ENCODE measurements around the gene EVI2A. TPM values are rescaled to one million over a fixed set of nuclear protein-coding genes. Genes with fewer than 3 reads are reported as not detected.

The EVI2A gene
- total and polyA plus RNA-seq, 2 of the 13 experiments (the other 11 are each of a cell fraction or from before 2014, with no cell fraction given): not detected

DNA sequence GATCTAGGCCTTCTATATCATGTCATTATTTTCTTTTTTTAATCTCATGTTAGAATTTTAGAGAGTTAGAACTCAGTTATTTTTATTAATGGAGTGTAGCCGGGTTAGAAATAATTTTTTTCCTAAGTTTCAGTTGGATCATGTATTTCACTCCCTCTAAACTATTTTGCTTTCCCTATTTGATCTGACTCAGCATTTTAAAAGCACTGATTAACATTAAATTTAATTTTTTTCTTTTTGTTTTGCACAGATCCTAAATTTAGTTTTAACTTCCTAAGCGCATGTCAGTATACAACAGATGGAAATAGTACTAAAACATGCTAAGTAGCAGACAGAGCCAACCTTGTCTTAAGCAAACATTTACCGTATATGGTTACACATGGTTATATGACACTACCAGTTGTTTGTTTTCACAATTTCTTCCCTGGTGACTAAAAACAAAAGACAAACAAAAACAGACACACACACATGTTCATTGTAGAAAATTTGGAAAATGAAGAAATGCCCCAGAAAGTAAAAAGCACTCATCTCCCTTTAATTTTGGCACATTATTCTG is 36.5 kb upstream of the EVI2A start:
- WGBS (ENCODE audit: low lambda C conversion rate): 95% methylated on average over 3 of the region's 3 CpGs
- no peaks in the 10 kb centered on the region for H4K20me1 ChIP-seq (ENCODE audit: insufficient read depth, low read length)
- H3K9ac ChIP-seq (ENCODE audit: insufficient read depth, low read depth, low read length): no peak overlapping the region
- intact Hi-C loops (cut with micrococcal nuclease; ENCODE audit: unreplicated experiment) (no loop called here), in situ Hi-C loops (cut with HindIII; ENCODE audit: extremely low pct_ligation_motif_present, low pct_unique_long_range_greater_than_20kb) (no loop called here)
- ATAC-seq: no peak
- BruUV-seq (replicated peaks): no TSS peak
- H3K79me2 ChIP-seq (ENCODE audit: insufficient read depth, low read length): no peaks in the 10 kb centered on the region
- H3K27ac ChIP-seq (ENCODE audit: extremely low read length, insufficient read depth, low read length): no peak overlapping the region
- no peaks in the 10 kb centered on the region for H3K27me3 ChIP-seq (ENCODE audit: control insufficient read depth in 1 of 2, insufficient read depth in 2 of 2, low read length in 2 of 2)
- TF ChIP-seq SSRP1 (CRISPR knock-in tag; IDR thresholded peaks at IDR 0.05) (no peak), NR2F1 (CRISPR knock-in tag; IDR thresholded peaks at IDR 0.05) (no peak), MAFK (conservative IDR thresholded peaks at IDR 0.05 in 1 of 2, IDR thresholded peaks at IDR 0.05 in 1 of 2; ENCODE audit: low read length in 2 of 2) (peak; percentile 78 to 94), ZSCAN21 (CRISPR knock-in tag; IDR thresholded peaks at IDR 0.05; ENCODE audit: borderline replicate concordance) (no peak), ZNF672 (CRISPR knock-in tag; IDR thresholded peaks at IDR 0.05) (no peak), MAFF (IDR thresholded peaks at IDR 0.05; ENCODE audit: low read depth, low read length) (peak; percentile 87), PAWR (CRISPR knock-in tag; IDR thresholded peaks at IDR 0.05; ENCODE audit: borderline replicate concordance) (no peak)
- CTCF ChIA-PET (ENCODE audit: low intra/inter-chr PET ratio, low total read pairs): no interaction called here
- H3K36me3 ChIP-seq (replicated peaks in 1 of 2; ENCODE audit: control insufficient read depth in 1 of 2, insufficient read depth in 2 of 2, low read length in 2 of 2): peaks cover 7 to 39% of the 10 kb centered on the region in 2 experiments
- H2AFZ ChIP-seq (ENCODE audit: low read length): no peak overlapping the region
- H3K9me3 ChIP-seq (ENCODE audit: low read length): no peaks in the 10 kb centered on the region
- no peak for FAIRE-seq
- no peak overlapping the region for H3K4me3 ChIP-seq (replicated peaks in 1 of 3; ENCODE audit: insufficient read depth in 1 of 3, low read depth in 2 of 3, low read length in 3 of 3)
- no peak overlapping the region for H3K4me2 ChIP-seq (ENCODE audit: low read depth, low read length)
- no peaks in the 10 kb centered on the region for H3K4me1 ChIP-seq (ENCODE audit: insufficient read depth, low read length)
- POLR2A ChIA-PET: no interaction called here
- DNase-seq (ENCODE audit: low spot score): no peak

DNA sequence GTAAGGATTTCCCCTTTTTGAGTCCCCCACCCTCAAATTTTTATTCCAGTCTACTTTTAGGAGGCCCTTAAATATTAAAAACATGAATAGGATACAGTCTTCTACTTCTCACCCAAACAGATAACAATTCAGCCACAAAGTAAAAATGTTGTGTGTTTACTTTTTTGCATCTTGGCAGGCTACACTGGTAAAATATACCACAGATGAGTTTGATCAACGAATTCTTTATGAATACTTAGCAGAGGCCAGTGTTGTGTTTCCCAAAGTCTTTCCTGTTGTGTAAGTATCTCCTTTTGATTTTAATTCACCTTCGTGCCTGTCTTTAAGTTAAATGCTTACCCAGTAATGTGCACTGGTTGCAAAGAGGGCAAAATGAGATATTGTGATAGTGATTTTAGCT is 35.7 kb upstream of the EVI2A start:
- H3K9me3 ChIP-seq (ENCODE audit: low read length): no peaks in the 10 kb centered on the region
- FAIRE-seq: no peak
- intact Hi-C loops (cut with micrococcal nuclease; ENCODE audit: unreplicated experiment) (no loop called here), in situ Hi-C loops (cut with HindIII; ENCODE audit: extremely low pct_ligation_motif_present, low pct_unique_long_range_greater_than_20kb) (no loop called here)
- H3K27me3 ChIP-seq (ENCODE audit: control insufficient read depth in 1 of 2, insufficient read depth in 2 of 2, low read length in 2 of 2): no peaks in the 10 kb centered on the region
- POLR2A ChIA-PET: no interaction called here
- no peak overlapping the region for H2AFZ ChIP-seq (ENCODE audit: low read length)
- BruUV-seq (replicated peaks): no TSS peak
- H3K79me2 ChIP-seq (ENCODE audit: insufficient read depth, low read length): no peaks in the 10 kb centered on the region
- no peak overlapping the region for H3K27ac ChIP-seq (ENCODE audit: extremely low read length, insufficient read depth, low read length)
- H3K4me1 ChIP-seq (ENCODE audit: insufficient read depth, low read length): no peaks in the 10 kb centered on the region
- no peaks in the 10 kb centered on the region for H4K20me1 ChIP-seq (ENCODE audit: insufficient read depth, low read length)
- DNase-seq (ENCODE audit: low spot score): no peak
- H3K4me3 ChIP-seq (replicated peaks in 1 of 3; ENCODE audit: insufficient read depth in 1 of 3, low read depth in 2 of 3, low read length in 3 of 3): no peak overlapping the region
- WGBS (ENCODE audit: low lambda C conversion rate): 96% methylated on average over 2 of the region's 2 CpGs
- no peak for ATAC-seq
- H3K9ac ChIP-seq (ENCODE audit: insufficient read depth, low read depth, low read length): no peak overlapping the region
- CTCF ChIA-PET (ENCODE audit: low intra/inter-chr PET ratio, low total read pairs): no interaction called here
- peaks cover 8 to 38% of the 10 kb centered on the region in 2 experiments for H3K36me3 ChIP-seq (replicated peaks in 1 of 2; ENCODE audit: control insufficient read depth in 1 of 2, insufficient read depth in 2 of 2, low read length in 2 of 2)
- no peak overlapping the region for H3K4me2 ChIP-seq (ENCODE audit: low read depth, low read length)
- TF ChIP-seq PAF1 (CRISPR knock-in tag; IDR thresholded peaks at IDR 0.05): no peak
- no peak for TF ChIP-seq SUZ12 (IDR thresholded peaks at IDR 0.05; ENCODE audit: low read depth, low read length)
- no peak for TF ChIP-seq ZMYM4 (CRISPR knock-in tag; IDR thresholded peaks at IDR 0.05)
- TF ChIP-seq FOXK2 (IDR thresholded peaks at IDR 0.05): no peak
- TF ChIP-seq RAD51 (IDR thresholded peaks at IDR 0.05; ENCODE audit: borderline replicate concordance): no peak
- no peak for TF ChIP-seq TBL1XR1 (IDR thresholded peaks at IDR 0.05; ENCODE audit: borderline replicate concordance, low read length, partially characterized antibody)
- TF ChIP-seq CENPX (CRISPR knock-in tag; IDR thresholded peaks at IDR 0.05): no peak
- TF ChIP-seq, protein P1, sequence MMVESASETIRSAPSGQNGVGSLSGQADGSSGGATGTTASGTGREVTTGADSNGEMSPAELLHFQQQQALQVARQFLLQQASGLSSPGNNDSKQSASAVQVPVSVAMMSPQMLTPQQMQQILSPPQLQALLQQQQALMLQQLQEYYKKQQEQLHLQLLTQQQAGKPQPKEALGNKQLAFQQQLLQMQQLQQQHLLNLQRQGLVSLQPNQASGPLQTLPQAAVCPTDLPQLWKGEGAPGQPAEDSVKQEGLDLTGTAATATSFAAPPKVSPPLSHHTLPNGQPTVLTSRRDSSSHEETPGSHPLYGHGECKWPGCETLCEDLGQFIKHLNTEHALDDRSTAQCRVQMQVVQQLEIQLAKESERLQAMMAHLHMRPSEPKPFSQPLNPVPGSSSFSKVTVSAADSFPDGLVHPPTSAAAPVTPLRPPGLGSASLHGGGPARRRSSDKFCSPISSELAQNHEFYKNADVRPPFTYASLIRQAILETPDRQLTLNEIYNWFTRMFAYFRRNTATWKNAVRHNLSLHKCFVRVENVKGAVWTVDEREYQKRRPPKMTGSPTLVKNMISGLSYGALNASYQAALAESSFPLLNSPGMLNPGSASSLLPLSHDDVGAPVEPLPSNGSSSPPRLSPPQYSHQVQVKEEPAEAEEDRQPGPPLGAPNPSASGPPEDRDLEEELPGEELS (CRISPR knock-in tag; IDR thresholded peaks at IDR 0.05): no peak
- TF ChIP-seq, protein P2, sequence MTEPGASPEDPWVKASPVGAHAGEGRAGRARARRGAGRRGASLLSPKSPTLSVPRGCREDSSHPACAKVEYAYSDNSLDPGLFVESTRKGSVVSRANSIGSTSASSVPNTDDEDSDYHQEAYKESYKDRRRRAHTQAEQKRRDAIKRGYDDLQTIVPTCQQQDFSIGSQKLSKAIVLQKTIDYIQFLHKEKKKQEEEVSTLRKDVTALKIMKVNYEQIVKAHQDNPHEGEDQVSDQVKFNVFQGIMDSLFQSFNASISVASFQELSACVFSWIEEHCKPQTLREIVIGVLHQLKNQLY (CRISPR knock-in tag; IDR thresholded peaks at IDR 0.05): no peak

All from HepG2 (cell line).